Erythroblast (primary cell): ENCODE results near the gene IPO13.

Experiments
- DNase-seq, 2 experiments: peaks; one replicate each; lab custom pipeline; 2025; lab: John Stamatoyannopoulos, UW
- GATA1 ChIP-seq: IDR thresholded peaks from 2 replicates; pipeline ENCODE4 v1.6.1; 2011; ENCODE audit warnings: low read depth, mild to moderate bottlenecking, control low read depth, low read length, moderate library complexity
- POLR2A ChIP-seq: IDR thresholded peaks from 2 replicates; pipeline ENCODE4 v1.6.1; 2011; ENCODE audit warnings: mild to moderate bottlenecking, low read length

IPO13 gene

DNA sequence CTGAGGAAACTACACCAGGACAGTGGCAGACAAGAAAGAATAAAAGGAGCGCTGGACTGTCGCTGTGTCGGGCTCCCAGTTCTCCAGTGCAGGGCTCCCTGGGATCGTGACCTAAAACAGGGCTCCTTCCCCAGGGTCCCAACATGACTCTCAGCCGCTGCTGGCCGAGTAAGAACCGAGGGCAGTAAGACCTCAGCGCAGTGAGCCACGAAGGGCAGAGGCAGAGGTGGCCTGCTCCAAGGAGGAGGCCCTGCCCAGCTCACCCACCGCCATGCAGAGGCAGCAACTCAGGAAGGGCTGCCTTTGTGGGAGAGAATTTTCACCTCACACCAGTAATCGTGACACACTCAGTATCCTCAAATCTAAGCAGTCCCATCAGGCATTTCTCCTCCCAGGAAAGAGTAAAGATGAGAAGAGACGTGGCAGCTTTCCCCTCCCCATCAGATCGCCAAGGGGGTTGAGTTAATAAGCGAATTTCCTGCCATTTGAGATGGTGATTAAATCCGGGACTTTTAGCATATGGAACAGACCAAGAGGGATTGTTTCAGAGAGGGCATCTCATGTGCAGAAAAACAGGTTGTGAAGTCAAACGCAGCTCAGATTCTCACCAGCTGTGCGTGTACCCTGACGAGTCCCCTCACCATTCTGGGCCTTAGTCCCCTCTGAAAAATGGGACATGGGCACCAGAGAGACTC lies 32.9 kb upstream of the IPO13 start:
- no peak for TF ChIP-seq GATA1
- TF ChIP-seq POLR2A: no peak
- no peak for DNase-seq

- TF ChIP-seq GATA1: no peak
- no peak for TF ChIP-seq POLR2A
- DNase-seq: no peak
These were observed 31.9 kb upstream of the IPO13 start for GRCh38 chr1:43914576-43915525.

DNA sequence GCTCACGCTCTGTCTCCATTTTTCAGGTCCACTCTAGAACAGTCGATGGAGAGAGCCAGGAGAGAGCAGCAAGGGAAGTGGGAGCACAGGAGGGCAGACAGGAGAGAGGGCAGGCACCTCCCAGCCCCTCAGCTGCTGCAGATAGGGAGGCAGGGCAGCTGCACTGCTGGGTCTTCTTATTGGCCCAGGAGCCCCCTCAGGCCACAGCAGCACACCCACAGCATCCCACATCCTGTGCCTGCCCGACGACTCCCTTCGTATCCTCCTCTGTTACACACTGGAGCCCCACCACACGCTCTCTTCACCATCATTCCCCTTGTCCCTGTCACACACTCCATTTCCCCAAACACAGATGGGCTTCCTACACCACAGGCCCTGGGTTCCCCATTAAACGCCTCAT lies 26.8 kb upstream of the IPO13 start:
- DNase-seq: no peak
- TF ChIP-seq POLR2A: no peak
- TF ChIP-seq GATA1: no peak

DNA sequence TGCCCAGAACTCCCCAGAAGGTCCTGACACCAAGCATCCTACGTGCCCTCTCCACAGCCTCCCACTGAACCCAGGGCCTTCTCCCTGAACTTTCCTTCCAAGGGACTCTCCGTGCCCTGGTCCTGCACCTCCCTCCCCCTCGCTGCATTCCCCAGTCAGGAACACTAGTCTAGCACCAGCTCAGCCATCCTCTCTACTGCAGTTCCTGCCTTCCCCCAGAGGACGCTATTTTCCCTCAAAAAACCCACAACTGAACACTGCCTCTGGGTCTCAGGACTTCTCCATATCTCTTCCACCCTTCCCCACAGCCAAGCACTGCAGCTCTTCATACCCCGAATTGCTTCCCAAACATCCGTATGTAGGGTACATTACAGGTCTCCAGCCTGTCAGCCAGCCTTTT lies 25.7 kb upstream of the IPO13 start:
- TF ChIP-seq POLR2A: no peak
- no peak for TF ChIP-seq GATA1
- no peak for DNase-seq

DNA sequence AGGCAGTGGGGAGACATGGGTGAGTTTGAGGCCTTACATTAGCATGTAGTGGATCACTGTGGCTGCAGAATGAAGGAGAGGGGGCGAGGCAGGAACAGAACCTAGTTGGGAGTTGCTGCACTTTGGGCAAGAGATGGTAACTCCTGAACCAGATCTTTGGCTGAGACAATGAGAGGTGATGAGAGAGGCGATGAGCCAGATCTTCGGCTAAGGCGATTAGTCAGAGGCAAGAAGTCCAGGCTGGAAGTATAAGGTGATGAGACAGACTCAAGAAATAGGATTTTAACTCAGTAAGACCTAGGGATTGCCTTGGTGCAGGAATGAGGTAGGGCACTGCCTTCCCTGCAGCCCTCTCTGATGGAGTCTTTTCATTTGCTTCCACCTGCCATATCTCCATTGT lies 22.2 kb upstream of the IPO13 start:
- DNase-seq: no peak
- TF ChIP-seq POLR2A (no peak), GATA1 (no peak)

DNA sequence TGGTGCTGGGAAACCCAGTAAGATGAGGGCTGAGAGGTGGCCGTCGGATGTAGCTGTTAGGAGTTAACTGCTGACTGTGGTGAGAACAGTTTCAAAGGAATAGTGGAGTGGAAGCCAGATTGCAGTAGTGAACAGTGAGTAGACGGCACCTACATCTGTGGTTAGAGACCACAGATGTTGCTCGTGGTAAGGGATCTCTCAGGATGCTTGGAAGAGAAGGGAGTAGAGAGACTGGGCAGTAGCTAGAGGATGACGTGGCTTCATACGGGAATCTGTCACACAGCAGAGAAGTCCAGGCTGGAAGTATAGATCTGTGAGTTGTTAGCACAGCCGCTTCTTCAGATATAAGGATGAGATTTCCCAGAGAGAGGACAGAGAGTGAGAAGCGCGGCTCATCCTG lies 20.9 kb upstream of the IPO13 start:
- no peak for DNase-seq
- TF ChIP-seq POLR2A (no peak), GATA1 (no peak)

- no peak for TF ChIP-seq POLR2A
- peak; percentile 26 to 58 for DNase-seq
These were observed 16.4 kb upstream of the IPO13 start for GRCh38 chr1:43930168-43930948.

- no peak for DNase-seq
- no peak for TF ChIP-seq POLR2A
- TF ChIP-seq GATA1: no peak
These were observed 15.8 kb upstream of the IPO13 start for GRCh38 chr1:43930949-43931275.

- TF ChIP-seq POLR2A: no peak
- TF ChIP-seq GATA1: no peak
- no peak for DNase-seq
These were observed 14.8 kb upstream of the IPO13 start for GRCh38 chr1:43931711-43932660.

DNA sequence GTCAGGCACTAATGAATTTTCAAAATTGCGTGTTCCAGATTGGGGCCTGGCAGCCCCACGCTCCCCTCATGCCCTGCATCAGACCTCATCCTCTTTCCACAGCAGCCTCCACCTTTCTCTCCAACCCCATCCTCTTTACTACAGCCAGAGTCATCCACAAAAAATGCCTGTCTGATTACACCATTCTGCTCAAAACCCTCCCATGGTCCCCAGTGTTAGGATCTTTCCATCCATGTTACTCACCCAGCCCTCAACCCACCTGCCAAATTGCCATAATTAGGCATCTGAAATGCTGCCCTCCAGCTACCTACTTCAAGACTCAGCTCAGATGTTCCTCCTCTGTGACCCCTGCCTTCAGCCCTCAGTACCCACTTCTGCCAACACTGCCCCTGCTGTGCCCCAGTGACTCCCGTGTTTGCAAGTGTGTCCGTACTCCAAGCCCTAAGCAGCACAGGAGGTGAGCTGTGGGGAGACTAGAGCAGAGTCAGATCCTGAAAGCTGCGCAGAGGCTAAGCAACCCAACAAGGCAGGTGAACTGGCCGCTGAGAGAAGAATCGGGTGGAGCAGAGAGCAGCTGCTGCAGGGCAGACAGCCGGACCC lies 13.9 kb upstream of the IPO13 start:
- DNase-seq: no peak
- TF ChIP-seq POLR2A: no peak
- no peak for TF ChIP-seq GATA1

DNA sequence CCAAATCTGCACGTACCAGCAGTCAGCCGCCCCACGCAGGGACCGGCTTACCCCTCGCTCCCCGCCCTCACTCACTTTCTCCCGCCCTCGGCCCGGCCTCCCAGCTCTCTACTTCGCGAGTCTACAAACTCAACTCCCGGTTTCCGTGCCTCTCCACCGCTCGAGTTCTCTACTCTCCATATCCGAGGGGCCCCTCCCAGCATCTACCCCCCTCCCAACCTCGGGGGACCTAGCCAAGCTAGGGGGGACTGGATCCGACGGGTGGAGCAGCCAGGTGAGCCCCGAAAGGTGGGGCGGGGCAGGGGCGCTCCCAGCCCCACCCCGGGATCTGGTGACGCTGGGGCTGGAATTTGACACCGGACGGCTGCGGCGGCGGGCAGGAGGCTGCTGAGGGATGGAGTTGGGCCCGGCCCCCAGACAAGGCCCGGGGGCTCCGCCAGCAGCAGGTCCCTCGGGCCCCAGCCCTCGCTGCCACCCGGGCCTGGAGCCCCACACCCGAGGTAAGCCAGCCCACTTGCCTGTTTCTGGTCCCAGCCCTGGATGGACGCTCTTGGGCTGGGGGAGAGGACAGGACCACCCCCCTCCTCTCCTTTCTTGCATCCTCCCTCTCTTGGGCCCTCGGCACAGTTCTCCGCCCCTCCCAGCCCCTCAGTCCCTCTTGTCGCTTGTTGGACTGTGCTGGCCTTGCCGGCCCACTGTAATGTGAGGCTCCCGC lies 13.2 kb upstream of the IPO13 start, which contains the start of gene ARTN:
Gene ARTN, plus strand, starts transcription at position 416 of the 715 bp plus-strand sequence. CDS start 1,856 bp downstream, outside the sequence.
- DNase-seq: no peak

More for the DNA sequence above, 13.2 kb upstream of the IPO13 start, which contains the start of gene ARTN:
- TF ChIP-seq GATA1 (no peak), POLR2A (no peak)
